ENCODE data around the gene HUNK. TPM values are rescaled to one million over a fixed set of nuclear protein-coding genes. Genes with fewer than 3 reads are reported as not detected.

The HUNK gene
- total and polyA plus RNA-seq, 2 donors (not counting 1 experiment from before 2014, with no cell fraction given) = 0.01 to 0.07 TPM

- Histone ChIP-seq H3K79me2 (ENCODE audit: control insufficient read depth, insufficient read depth, low read length) (no peaks in the 10 kb centered on the region), H3K4me2 (replicated peaks; ENCODE audit: low read depth, low read length, poor library complexity, severe bottlenecking) (no peak overlapping the region), H3K27ac (ENCODE audit: low read length in 2 of 2) (no peak overlapping the region), H2AFZ (ENCODE audit: insufficient read depth, low read depth, low read length, poor library complexity, severe bottlenecking) (no peak overlapping the region), H3K9ac (ENCODE audit: low read length) (no peak overlapping the region), H3K4me3 (ENCODE audit: control extremely low read depth in 1 of 5, extremely low read depth in 1 of 5, insufficient read depth in 1 of 5, low read depth in 2 of 5, low read length in 4 of 5) (no peak overlapping the region), H4K20me1 (ENCODE audit: control insufficient read depth, insufficient read depth, low read length, poor library complexity, severe bottlenecking) (no peaks in the 10 kb centered on the region), H3K27me3 (replicated peaks in 1 of 4; ENCODE audit: control extremely low read depth in 1 of 4, control insufficient read depth in 3 of 4, insufficient read depth in 4 of 4, low read length in 3 of 4) (no peaks in the 10 kb centered on the region), H3K9me3 (ENCODE audit: control extremely low read depth in 1 of 3, control insufficient read depth in 2 of 3, insufficient read depth in 1 of 3, low read length in 2 of 3) (peaks cover 0 to 3% (median 0%) of the 10 kb centered on the region in 3 donors), H3K4me1 (ENCODE audit: control insufficient read depth in 2 of 2, insufficient read depth in 2 of 2, low read length in 2 of 2) (no peaks in the 10 kb centered on the region), H3K36me3 (replicated peaks in 1 of 2; ENCODE audit: control extremely low read depth in 1 of 2, control insufficient read depth in 1 of 2, extremely low read depth in 1 of 2, insufficient read depth in 2 of 2, low read length in 1 of 2) (no peaks in the 10 kb centered on the region)
- Mint-ChIP-seq H3K9me3 (ENCODE audit: insufficient read depth) (peaks cover 1% of the 10 kb centered on the region), H3K4me1 (no peaks in the 10 kb centered on the region), H3K4me3 (no peak overlapping the region), H3K27ac (no peak overlapping the region), H3K27me3 (no peaks in the 10 kb centered on the region)
- CTCF ChIA-PET = no interaction called here
- POLR2A ChIA-PET = no interaction called here
- no peak for DNase-seq
- no peak for TF ChIP-seq CTCF (IDR thresholded peaks at IDR 0.05)
- ATAC-seq (ENCODE audit: low read depth) = no peak
- whole genome bisulfite sequencing (ENCODE audit: insufficient coverage) = 90% methylated on average over 3 of the region's 3 CpGs
- intact Hi-C loops (cut with micrococcal nuclease) = no loop called here
Measured at GRCh38 chr21:32018381-32018780, 145.6 kb downstream of the HUNK start.

- Histone ChIP-seq H2AFZ (ENCODE audit: insufficient read depth, low read depth, low read length, poor library complexity, severe bottlenecking) (no peak overlapping the region), H4K20me1 (ENCODE audit: control insufficient read depth, insufficient read depth, low read length, poor library complexity, severe bottlenecking) (no peaks in the 10 kb centered on the region), H3K9ac (ENCODE audit: low read length) (no peak overlapping the region), H3K36me3 (replicated peaks in 1 of 2; ENCODE audit: control extremely low read depth in 1 of 2, control insufficient read depth in 1 of 2, extremely low read depth in 1 of 2, insufficient read depth in 2 of 2, low read length in 1 of 2) (no peaks in the 10 kb centered on the region), H3K9me3 (ENCODE audit: control extremely low read depth in 1 of 3, control insufficient read depth in 2 of 3, insufficient read depth in 1 of 3, low read length in 2 of 3) (peaks cover 0 to 3% (median 0%) of the 10 kb centered on the region in 3 donors), H3K27me3 (replicated peaks in 1 of 4; ENCODE audit: control extremely low read depth in 1 of 4, control insufficient read depth in 3 of 4, insufficient read depth in 4 of 4, low read length in 3 of 4) (no peaks in the 10 kb centered on the region), H3K4me3 (ENCODE audit: control extremely low read depth in 1 of 5, extremely low read depth in 1 of 5, insufficient read depth in 1 of 5, low read depth in 2 of 5, low read length in 4 of 5) (no peak overlapping the region), H3K79me2 (ENCODE audit: control insufficient read depth, insufficient read depth, low read length) (no peaks in the 10 kb centered on the region), H3K27ac (ENCODE audit: low read length in 2 of 2) (no peak overlapping the region), H3K4me1 (ENCODE audit: control insufficient read depth in 2 of 2, insufficient read depth in 2 of 2, low read length in 2 of 2) (no peaks in the 10 kb centered on the region), H3K4me2 (replicated peaks; ENCODE audit: low read depth, low read length, poor library complexity, severe bottlenecking) (no peak overlapping the region)
- 71% methylated on average over 5 of the region's 5 CpGs for WGBS (ENCODE audit: insufficient coverage)
- POLR2A ChIA-PET = no interaction called here
- no peak for DNase-seq
- ATAC-seq (ENCODE audit: low read depth) = no peak
- intact Hi-C loops (cut with micrococcal nuclease) = no loop called here
- TF ChIP-seq CTCF (IDR thresholded peaks at IDR 0.05) (no peak), EZH2 (IDR thresholded peaks at IDR 0.05; ENCODE audit: borderline replicate concordance, insufficient read depth, low read depth, low read length, poor library complexity, severe bottlenecking) (no peak)
- no peaks in the 10 kb centered on the region for H3K27me3 Mint-ChIP-seq
- H3K4me3 Mint-ChIP-seq = no peak overlapping the region
- H3K9me3 Mint-ChIP-seq (ENCODE audit: insufficient read depth) = no peaks in the 10 kb centered on the region
- CTCF ChIA-PET = no interaction called here
- H3K4me1 Mint-ChIP-seq = no peaks in the 10 kb centered on the region
- no peak overlapping the region for H3K27ac Mint-ChIP-seq
Measured at GRCh38 chr21:32020564-32020963, 147.7 kb downstream of the HUNK start.

Data from B cell (primary cell).